Adrenal gland (tissue), 12 donors: Measurements from ENCODE around the gene DCAF17. TPM values are rescaled to one million over a fixed set of nuclear protein-coding genes. Genes with fewer than 3 reads are reported as not detected.
"Not testable (repeated sequence)": the region's sequence is repeated elsewhere in the genome, so short reads cannot be mapped to it uniquely, and the experiment has no call there.

ENCODE experiments used
- DNase-seq, 7 donors: peaks; one replicate each; pipeline ENCODE4 v3.0.0-alpha.2; 2019 to 2020
- H3K27ac ChIP-seq, 5 donors: fragments of 200-600 bp; sonication (generic) in 4 of 5; 1 replicate in 3 of 5; 2 replicates in 2 of 5; pipeline versions ENCODE4 v1.5.1 to v1.8.0; 2016 to 2020; ENCODE audit warnings: mild to moderate bottlenecking in 1 of 5
- H3K27me3 ChIP-seq: fragments of 200-600 bp; 2 replicates; pipeline ENCODE4 v1.8.0; 2021
- H3K36me3 ChIP-seq, 2 donors: fragments of 200-600 bp; replicated peaks in 1 of 2; 1 replicate in 1 of 2; 2 replicates in 1 of 2; pipeline versions ENCODE4 v1.5.1 to v1.8.0; 2018 to 2022
- H3K4me1 ChIP-seq, 2 donors: fragments of 200-600 bp; replicated peaks in 1 of 2; 1 replicate in 1 of 2; 2 replicates in 1 of 2; pipeline versions ENCODE4 v1.5.1 to v1.8.0; 2018 to 2021
- H3K4me3 ChIP-seq, 4 donors: fragments of 200-600 bp; sonication (generic) in 3 of 4; one replicate each; pipeline ENCODE4 v1.5.1; 2016 to 2018
- H3K9me3 ChIP-seq, 3 donors: fragments of 200-600 bp; sonication (generic) in 1 of 3; replicated peaks in 1 of 3; 1 replicate in 2 of 3; 2 replicates in 1 of 3; pipeline versions ENCODE4 v1.5.1 to v1.8.0; 2016 to 2021
- POLR2A ChIP-seq, 2 donors: fragments of 450-650 bp; IDR thresholded peaks; one replicate each; pipeline ENCODE4 v1.6.1; 2017; ENCODE audit warnings: antibody characterized with exemption in 2 of 2, mild to moderate bottlenecking in 2 of 2, moderate library complexity in 1 of 2
- WGBS, 4 donors: extraction: QIAGEN DNeasy Blood & Tissue Kit in 2 of 4; methylation state at CpG; one replicate each; pipeline versions ENCODE4 v1.1.5 to v1.1.7; 2013 to 2017; 5-methylcytosine and 5-hydroxymethylcytosine counted together
- intact Hi-C, 2 donors: fragments of 100-400 bp; cut with DNase I; formaldehyde crosslinking; loops; one replicate each; pipeline versions ENCODE4 v1.14.1 to v1.15.0; 2022 to 2023
- polyA plus RNA-seq, 3 donors: library from polyadenylated mRNA; stranded (reverse); fragments of 200-250 nt in 2 of 3; fragments of 350-450 nt in 1 of 3; fragmentation: Illumina TruSeq in 1 of 3; extraction: RNeasy Lipid Tissue Mini Kit (QIAGEN cat#74804) in 1 of 3; gene quantifications; one replicate each; pipeline ENCODE4 v1.2.3, GENCODE V29; 2013 to 2014
- total RNA-seq, 9 donors: library from RNA; depleted of rRNA in 4 of 9; stranded (reverse); fragments of >200 nt in 4 of 9; fragments of 120-200 nt in 1 of 9; fragmentation: NEBNext Ultra II Directional in 1 of 9; extraction: Animal tissue kit (Norgen Biotek cat#: 25700) in 1 of 9; gene quantifications; one replicate each; pipeline versions ENCODE4 v1.1.0 to v1.2.4, GENCODE V29; 2013 to 2023
- TF ChIP-seq, protein P1 (sequence below), 6 experiments: fragments of 450-650 bp in 4 of 6; fragments of 200-600 bp in 2 of 6; sonication (generic) in 1 of 6; IDR thresholded peaks; 1 replicate in 5 of 6; 2 replicates in 1 of 6; pipeline versions ENCODE4 v1.5.1 to v1.8.0; 2016 to 2021; ENCODE audit warnings: antibody characterized with exemption in 6 of 6, mild to moderate bottlenecking in 2 of 6, moderate library complexity in 1 of 6
- donor health status: healthy with polysubstance abuse.
- donor health status: Bipolar disorder and iron deficiency.
- donor health status: DM: yes; HTN: yes; CAD: no.
- donor health status: DM: no; HTN: no; CAD: no.
- donor health status: DM: no; HTN: no; CAD: no.
- donor health status: DM: yes; HTN: yes; CAD: no.

Gene DCAF17
- total and polyA plus RNA-seq, 12 donors, result 2.6 to 21.9 (median 15.9) TPM

DNA sequence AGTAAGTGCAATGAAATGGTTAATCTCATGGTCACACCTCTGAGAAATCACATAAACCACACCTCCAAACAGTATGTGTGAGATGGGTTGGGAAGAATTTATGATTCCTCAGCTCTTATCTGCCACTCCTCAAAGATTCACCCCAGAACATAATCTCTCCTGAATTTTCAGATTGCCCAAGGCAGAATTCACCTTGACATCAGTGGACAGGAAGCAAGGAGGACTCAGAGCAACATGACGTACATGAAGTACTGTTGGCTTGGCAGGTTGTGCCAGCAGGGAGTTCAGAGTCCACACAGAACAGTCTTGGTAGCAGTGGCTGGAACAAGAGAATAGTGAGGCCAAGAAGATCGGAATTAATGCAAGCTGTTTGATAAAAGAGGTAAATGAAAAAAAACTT, 56.6 kb downstream of the DCAF17 start:
- H3K27ac ChIP-seq, result no peak overlapping the region
- H3K27me3 ChIP-seq, result no peaks in the 10 kb centered on the region
- peaks cover 0 to 4% of the 10 kb centered on the region in 2 donors for H3K4me1 ChIP-seq
- no peaks in the 10 kb centered on the region for H3K9me3 ChIP-seq
- TF ChIP-seq, protein P1, sequence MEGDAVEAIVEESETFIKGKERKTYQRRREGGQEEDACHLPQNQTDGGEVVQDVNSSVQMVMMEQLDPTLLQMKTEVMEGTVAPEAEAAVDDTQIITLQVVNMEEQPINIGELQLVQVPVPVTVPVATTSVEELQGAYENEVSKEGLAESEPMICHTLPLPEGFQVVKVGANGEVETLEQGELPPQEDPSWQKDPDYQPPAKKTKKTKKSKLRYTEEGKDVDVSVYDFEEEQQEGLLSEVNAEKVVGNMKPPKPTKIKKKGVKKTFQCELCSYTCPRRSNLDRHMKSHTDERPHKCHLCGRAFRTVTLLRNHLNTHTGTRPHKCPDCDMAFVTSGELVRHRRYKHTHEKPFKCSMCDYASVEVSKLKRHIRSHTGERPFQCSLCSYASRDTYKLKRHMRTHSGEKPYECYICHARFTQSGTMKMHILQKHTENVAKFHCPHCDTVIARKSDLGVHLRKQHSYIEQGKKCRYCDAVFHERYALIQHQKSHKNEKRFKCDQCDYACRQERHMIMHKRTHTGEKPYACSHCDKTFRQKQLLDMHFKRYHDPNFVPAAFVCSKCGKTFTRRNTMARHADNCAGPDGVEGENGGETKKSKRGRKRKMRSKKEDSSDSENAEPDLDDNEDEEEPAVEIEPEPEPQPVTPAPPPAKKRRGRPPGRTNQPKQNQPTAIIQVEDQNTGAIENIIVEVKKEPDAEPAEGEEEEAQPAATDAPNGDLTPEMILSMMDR (IDR thresholded peaks at IDR 0.05), result no peak
- TF ChIP-seq POLR2A (IDR thresholded peaks at IDR 0.05), result no peak
- H3K4me3 ChIP-seq, result no peak overlapping the region
- peak in 3 of 7 donors; percentile 24 to 50 (median 35) for DNase-seq
- intact Hi-C loops, result no loop called here
- WGBS, 4 donors, result 72 to 81% (median 75%) methylated on average over 2 of the region's 2 CpGs
- H3K36me3 ChIP-seq, result no peaks in the 10 kb centered on the region

DNA sequence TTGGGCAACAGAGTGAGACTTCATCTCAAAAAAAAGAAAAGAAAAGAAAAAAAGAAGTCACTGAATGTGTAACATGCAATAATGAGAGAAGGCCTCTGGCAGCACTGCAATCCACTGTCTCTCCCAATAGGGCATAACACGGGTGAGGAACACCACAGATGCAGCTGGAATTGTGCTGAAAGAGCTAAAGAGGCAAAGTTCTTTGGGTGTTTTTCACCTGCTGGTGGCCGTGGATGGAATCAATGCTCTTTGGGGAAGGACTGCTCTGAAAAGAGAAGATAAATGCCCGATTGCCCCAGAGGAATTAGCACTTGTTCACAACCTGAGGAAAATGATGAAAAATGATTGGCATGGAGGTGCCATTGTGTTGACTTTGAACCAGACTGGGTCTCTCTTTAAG, 57.3 kb downstream of the DCAF17 start:
- H3K36me3 ChIP-seq, result no peaks in the 10 kb centered on the region
- TF ChIP-seq POLR2A (IDR thresholded peaks at IDR 0.05), result no peak
- TF ChIP-seq, protein P1 (IDR thresholded peaks at IDR 0.05), result peak in 1 of 6 experiments; percentile 5
- H3K27ac ChIP-seq, result no peak overlapping the region
- peaks cover 0 to 4% of the 10 kb centered on the region in 2 donors for H3K4me1 ChIP-seq
- no peak overlapping the region for H3K4me3 ChIP-seq
- whole genome bisulfite sequencing, 4 donors, result 81 to 97% (median 93%) methylated on average over 3 of the region's 3 CpGs
- DNase-seq, result no peak
- H3K9me3 ChIP-seq, result no peaks in the 10 kb centered on the region
- intact Hi-C loops, result no loop called here
- no peaks in the 10 kb centered on the region for H3K27me3 ChIP-seq

DNA sequence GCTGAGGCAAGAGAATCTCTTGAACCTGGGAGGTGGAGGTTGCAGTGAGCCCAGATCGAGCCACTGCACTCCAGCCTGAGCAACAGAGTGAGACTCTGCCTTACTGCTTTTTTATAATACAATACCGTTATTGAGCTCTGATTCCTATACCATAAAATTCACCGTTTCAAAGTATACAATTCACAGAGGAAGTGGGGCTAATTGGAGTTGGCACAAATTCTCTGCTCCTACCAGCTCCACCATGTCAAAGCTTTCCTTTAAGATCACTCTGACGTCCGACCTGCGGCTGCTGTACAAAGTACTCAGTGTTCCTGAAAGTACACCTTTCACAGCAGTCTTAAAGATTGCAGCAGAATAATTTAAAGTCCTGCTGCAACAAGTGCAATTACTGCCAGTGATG, 58.6 kb downstream of the DCAF17 start:
- H3K27ac ChIP-seq, result no peak overlapping the region
- no peaks in the 10 kb centered on the region for H3K9me3 ChIP-seq
- H3K27me3 ChIP-seq, result no peaks in the 10 kb centered on the region
- peaks cover 0 to 4% of the 10 kb centered on the region in 2 donors for H3K4me1 ChIP-seq
- TF ChIP-seq POLR2A (IDR thresholded peaks at IDR 0.05), result no peak
- TF ChIP-seq, protein P1 (IDR thresholded peaks at IDR 0.05), result no peak
- WGBS, 4 donors, result 84 to 93% (median 86%) methylated on average over 6 of the region's 6 CpGs
- no peak overlapping the region for H3K4me3 ChIP-seq
- intact Hi-C loops, result no loop called here
- H3K36me3 ChIP-seq, result no peaks in the 10 kb centered on the region
- no peak for DNase-seq

DNA sequence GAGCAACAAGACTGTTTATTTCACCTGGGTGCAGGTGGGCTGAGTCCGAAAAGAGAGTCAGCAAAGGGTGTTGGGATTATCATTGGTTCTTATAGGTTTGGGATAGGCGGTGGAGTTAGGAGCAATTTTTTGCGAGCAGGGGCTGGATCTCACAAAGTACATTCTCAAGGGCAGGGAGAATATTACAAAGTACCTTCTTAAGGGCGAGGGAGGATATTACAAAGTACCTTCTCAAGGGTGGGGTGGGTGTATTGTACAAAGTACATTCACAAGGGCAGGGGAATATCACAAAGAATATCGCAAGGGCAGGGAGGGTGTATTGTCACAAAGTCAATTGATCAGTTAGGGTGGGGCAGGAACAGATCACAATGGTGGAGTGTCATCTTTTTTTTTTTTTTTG, 63.6 kb downstream of the DCAF17 start:
- H3K4me3 ChIP-seq, H3K27ac ChIP-seq, H3K36me3 ChIP-seq, intact Hi-C loops, H3K9me3 ChIP-seq, H3K4me1 ChIP-seq, H3K27me3 ChIP-seq, DNase-seq: not testable (repeated sequence)
- WGBS, 4 donors, result 85 to 98% (median 92%) methylated on average over 5 of the region's 5 CpGs

GRCh38 chr2:171505374-171505773, 71.3 kb downstream of the DCAF17 start:
- no peaks in the 10 kb centered on the region for H3K36me3 ChIP-seq
- no peaks in the 10 kb centered on the region for H3K27me3 ChIP-seq
- H3K4me3 ChIP-seq, result no peak overlapping the region
- H3K9me3 ChIP-seq, result no peaks in the 10 kb centered on the region
- no peak overlapping the region for H3K27ac ChIP-seq
- intact Hi-C loops, result no loop called here
- DNase-seq, result no peak
- no peaks in the 10 kb centered on the region for H3K4me1 ChIP-seq
- TF ChIP-seq POLR2A (IDR thresholded peaks at IDR 0.05), result no peak
- TF ChIP-seq, protein P1 (IDR thresholded peaks at IDR 0.05), result no peak
- 29 to 41% (median 38%) methylated on average over 2 of the region's 2 CpGs for WGBS, 4 donors
